DOHH2 (cell line): ENCODE measurements around the gene HIGD1B.

ENCODE experiments used
- H3F3A ChIP-seq: fragments of 200-600 bp; sonication (generic), shearing (Covaris generic); 2 replicates; pipeline ENCODE4 v1.6.0; 2016; ENCODE audit warnings: antibody characterized with exemption, mild to moderate bottlenecking; ENCODE audit not compliant: control insufficient read depth, insufficient read depth
- H3K27ac ChIP-seq: fragments of 200-600 bp; sonication (generic); 2 replicates; pipeline ENCODE4 v1.5.1; 2014; ENCODE audit warnings: low read depth, mild to moderate bottlenecking, low read length, moderate library complexity
- H3K27me3 ChIP-seq: fragments of 200-600 bp; sonication (generic); 2 replicates; pipeline ENCODE4 v1.6.1; 2014; ENCODE audit warnings: mild to moderate bottlenecking, low read length, mixed read lengths; ENCODE audit not compliant: control insufficient read depth
- H3K36me3 ChIP-seq: fragments of 200-600 bp; sonication (generic); 2 replicates; pipeline ENCODE4 v1.6.1; 2014; ENCODE audit warnings: mild to moderate bottlenecking, low read length, moderate library complexity, mixed read lengths; ENCODE audit not compliant: control insufficient read depth
- H3K4me1 ChIP-seq: fragments of 200-600 bp; sonication (generic); 2 replicates; pipeline ENCODE4 v1.6.1; 2014; ENCODE audit warnings: mild to moderate bottlenecking, low read length, mixed read lengths; ENCODE audit not compliant: control insufficient read depth
- H3K4me2 ChIP-seq: fragments of 200-600 bp; sonication (generic); 2 replicates; pipeline ENCODE4 v1.6.0; 2014; ENCODE audit warnings: mild to moderate bottlenecking, low read length, moderate library complexity
- H3K4me3 ChIP-seq: fragments of 200-600 bp; sonication (generic); 2 replicates; pipeline ENCODE4 v1.5.1; 2014; ENCODE audit warnings: mild to moderate bottlenecking, low read length, mixed read lengths
- H3K79me2 ChIP-seq: fragments of 200-600 bp; sonication (generic); 2 replicates; pipeline ENCODE4 v1.6.1; 2014; ENCODE audit warnings: mild to moderate bottlenecking, low read length, mixed read lengths; ENCODE audit not compliant: control insufficient read depth
- H3K9me2 ChIP-seq: fragments of 200-600 bp; sonication (generic); replicated peaks from 2 replicates; pipeline ENCODE4 v1.6.1; 2014; ENCODE audit warnings: mild to moderate bottlenecking, low read length, mixed read lengths; ENCODE audit not compliant: control insufficient read depth
- H3K9me3 ChIP-seq: fragments of 200-600 bp; sonication (generic); 2 replicates; pipeline ENCODE4 v1.6.1; 2014; ENCODE audit warnings: antibody characterized with exemption, low read length, mixed read lengths; ENCODE audit not compliant: control insufficient read depth, insufficient read depth
- H4K20me1 ChIP-seq: fragments of 200-600 bp; sonication (generic); 2 replicates; pipeline ENCODE4 v1.6.0; 2014; ENCODE audit warnings: low read depth, mild to moderate bottlenecking, antibody characterized with exemption, low read length, moderate library complexity; ENCODE audit not compliant: control insufficient read depth, insufficient read depth
- CTCF ChIP-seq: fragments of 200-600 bp; sonication (generic); IDR thresholded peaks from one replicate; pipeline ENCODE4 v1.5.1; 2014; ENCODE audit warnings: antibody characterized with exemption, mild to moderate bottlenecking, low read depth, low read length; ENCODE audit not compliant: poor library complexity, severe bottlenecking
- EZH2phosphoT487 ChIP-seq: fragments of 200-600 bp; sonication (generic); IDR thresholded peaks from 2 replicates; pipeline ENCODE4 v1.6.1; 2017; ENCODE audit warnings: borderline replicate concordance, mild to moderate bottlenecking, antibody characterized with exemption, low read length, moderate library complexity, mixed read lengths

The HIGD1B gene

GRCh38 chr17:44877121-44877520 lies 29.4 kb downstream of the HIGD1B start:
- H3K4me3 ChIP-seq = no peak overlapping the region
- H4K20me1 ChIP-seq = no peaks in the 10 kb centered on the region
- H3K27ac ChIP-seq = no peak overlapping the region
- no peaks in the 10 kb centered on the region for H3K9me3 ChIP-seq
- no peaks in the 10 kb centered on the region for H3K9me2 ChIP-seq
- H3K79me2 ChIP-seq = no peaks in the 10 kb centered on the region
- H3K27me3 ChIP-seq = no peaks in the 10 kb centered on the region
- H3F3A ChIP-seq = peaks cover 6% of the 10 kb centered on the region
- no peak overlapping the region for H3K4me2 ChIP-seq
- no peak for TF ChIP-seq CTCF
- no peak for TF ChIP-seq EZH2phosphoT487
- no peaks in the 10 kb centered on the region for H3K4me1 ChIP-seq
- peaks cover 85% of the 10 kb centered on the region for H3K36me3 ChIP-seq

DNA sequence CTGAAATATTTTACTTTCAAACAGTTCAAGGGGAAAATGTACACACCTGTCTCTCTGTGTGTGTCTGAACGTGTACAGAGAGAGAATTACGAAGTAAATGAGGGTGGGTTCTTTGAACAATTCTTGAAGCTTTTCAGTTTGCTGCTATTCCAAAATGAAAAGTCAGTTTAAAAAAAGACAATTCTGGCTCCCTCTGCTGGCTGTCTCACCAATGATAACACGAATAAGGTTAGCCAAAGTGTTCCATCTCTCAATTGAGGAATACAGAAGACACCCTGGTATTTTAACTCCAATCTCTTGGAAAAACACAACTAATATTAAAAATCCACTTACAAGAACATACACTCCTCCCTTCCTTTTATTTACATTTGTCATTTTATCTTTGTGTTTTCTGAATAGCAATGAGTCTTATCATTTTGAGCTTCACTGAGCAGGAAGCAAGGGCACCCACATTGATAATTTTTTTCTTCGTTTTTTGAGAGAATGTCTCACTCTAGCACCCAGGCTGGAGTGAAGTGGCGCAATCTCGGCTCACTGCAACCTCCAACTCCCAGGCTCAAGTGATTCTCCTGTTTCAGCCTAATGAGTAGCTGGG lies 31.0 kb downstream of the HIGD1B start:
- Histone ChIP-seq H3K4me2 (no peak overlapping the region), H3K36me3 (peaks cover 87% of the 10 kb centered on the region)

GRCh38 chr17:44879376-44879775 lies 31.7 kb downstream of the HIGD1B start:
- Histone ChIP-seq H3K36me3 (peaks cover 89% of the 10 kb centered on the region), H3K79me2 (no peaks in the 10 kb centered on the region), H4K20me1 (no peaks in the 10 kb centered on the region), H3K4me2 (no peak overlapping the region), H3K27ac (no peak overlapping the region), H3K27me3 (no peaks in the 10 kb centered on the region), H3K9me2 (no peaks in the 10 kb centered on the region), H3K9me3 (no peaks in the 10 kb centered on the region), H3F3A (peaks cover 6% of the 10 kb centered on the region), H3K4me3 (no peak overlapping the region), H3K4me1 (no peaks in the 10 kb centered on the region)
- TF ChIP-seq CTCF = no peak
- TF ChIP-seq EZH2phosphoT487 = no peak

More for the DNA sequence above, 31.0 kb downstream of the HIGD1B start:
- Histone ChIP-seq H3K79me2 (no peaks in the 10 kb centered on the region), H3K9me3 (no peaks in the 10 kb centered on the region), H3K4me1 (no peaks in the 10 kb centered on the region), H3K9me2 (no peaks in the 10 kb centered on the region), H4K20me1 (no peaks in the 10 kb centered on the region), H3K4me3 (no peak overlapping the region), H3K27ac (no peak overlapping the region), H3K27me3 (no peaks in the 10 kb centered on the region), H3F3A (peaks cover 6% of the 10 kb centered on the region)
- TF ChIP-seq EZH2phosphoT487 (no peak), CTCF (peak; percentile 75)
